ENCODE data around the gene PRRT2. TPM values are rescaled to one million over a fixed set of nuclear protein-coding genes. Genes with fewer than 3 reads are reported as not detected.

PRRT2 gene
- total RNA-seq, 1 experiment from 2014 or later = 9.7 TPM

DNA sequence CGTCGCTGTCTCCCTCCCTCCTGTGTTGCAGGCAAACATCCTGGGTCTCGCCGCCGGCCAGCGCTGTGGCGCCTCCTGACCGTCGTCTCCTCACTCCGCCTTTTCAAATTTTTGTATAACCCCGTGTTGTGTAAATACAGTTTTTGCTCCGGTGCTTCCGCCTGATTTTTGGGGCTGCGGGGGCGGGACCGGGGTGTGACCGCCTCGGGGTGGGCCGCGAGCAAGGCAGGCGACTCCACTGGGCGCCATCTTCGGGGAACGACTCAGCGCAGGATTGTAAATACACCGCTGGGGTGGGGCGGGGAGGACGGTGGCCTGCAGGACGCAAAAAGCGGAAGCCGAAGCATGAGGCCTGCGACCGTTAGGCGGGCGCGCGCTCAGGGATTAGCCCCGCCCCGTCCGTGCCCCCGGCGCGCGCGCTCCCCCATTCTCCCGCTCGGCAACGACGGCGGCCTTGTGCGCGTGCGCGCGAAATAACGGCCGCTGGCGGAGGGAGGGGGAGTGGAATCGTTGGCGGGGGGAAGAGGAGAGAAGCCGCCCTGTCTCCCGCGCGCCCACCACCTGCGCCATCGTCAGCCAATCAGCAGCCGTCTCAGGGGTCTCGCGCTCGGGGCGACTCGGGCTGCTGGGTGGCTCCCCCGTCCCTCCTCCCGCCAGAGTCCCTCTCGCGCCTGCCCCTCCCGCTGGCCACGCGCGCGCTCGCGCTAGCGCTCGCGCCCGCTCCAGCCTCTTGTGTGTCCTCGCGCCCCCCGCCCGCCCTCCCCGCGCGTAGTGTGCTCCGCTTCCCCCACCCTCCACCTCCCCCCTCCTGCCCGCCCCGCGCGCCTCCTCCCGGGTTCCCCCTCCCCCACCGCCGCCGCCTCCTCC, 6.5 kb upstream of the PRRT2 start:
- peak overlapping the region; percentile 97 for H3K27ac ChIP-seq (ENCODE audit: low read length)
- H3K27me3 ChIP-seq (ENCODE audit: control insufficient read depth, insufficient read depth, low read length) = no peaks in the 10 kb centered on the region
- POLR2A ChIA-PET = interaction anchor here (0.7 kb wide), 1 partner anchor 15 kb away, joined by 4 read pairs; no protein-coding TSS in a partner anchor
- DNase-seq (ENCODE audit: low read depth, low spot score) = no peak
- H3K4me1 ChIP-seq (ENCODE audit: control insufficient read depth, insufficient read depth, low read length) = peaks cover 28% of the 10 kb centered on the region
- CTCF ChIA-PET = no interaction called here
- no peaks in the 10 kb centered on the region for H3K9me3 ChIP-seq (ENCODE audit: control insufficient read depth, insufficient read depth, low read depth, low read length)
- peak; percentile 69 for ATAC-seq
- in situ Hi-C loops (cut with HindIII; ENCODE audit: low pct_unique_long_range_greater_than_20kb, low sequenced_read_pairs) (no loop called here), intact Hi-C loops (cut with micrococcal nuclease; ENCODE audit: unreplicated experiment) (no loop called here)
- H3K36me3 ChIP-seq (ENCODE audit: control insufficient read depth, insufficient read depth, low read length) = peaks cover 12% of the 10 kb centered on the region
- no TSS peak for BruUV-seq (replicated peaks)
- H3K4me3 ChIP-seq (ENCODE audit: low read depth in 2 of 2, low read length in 2 of 2) = peak overlapping the region; percentile 57 to 69
- TF ChIP-seq, protein P1, sequence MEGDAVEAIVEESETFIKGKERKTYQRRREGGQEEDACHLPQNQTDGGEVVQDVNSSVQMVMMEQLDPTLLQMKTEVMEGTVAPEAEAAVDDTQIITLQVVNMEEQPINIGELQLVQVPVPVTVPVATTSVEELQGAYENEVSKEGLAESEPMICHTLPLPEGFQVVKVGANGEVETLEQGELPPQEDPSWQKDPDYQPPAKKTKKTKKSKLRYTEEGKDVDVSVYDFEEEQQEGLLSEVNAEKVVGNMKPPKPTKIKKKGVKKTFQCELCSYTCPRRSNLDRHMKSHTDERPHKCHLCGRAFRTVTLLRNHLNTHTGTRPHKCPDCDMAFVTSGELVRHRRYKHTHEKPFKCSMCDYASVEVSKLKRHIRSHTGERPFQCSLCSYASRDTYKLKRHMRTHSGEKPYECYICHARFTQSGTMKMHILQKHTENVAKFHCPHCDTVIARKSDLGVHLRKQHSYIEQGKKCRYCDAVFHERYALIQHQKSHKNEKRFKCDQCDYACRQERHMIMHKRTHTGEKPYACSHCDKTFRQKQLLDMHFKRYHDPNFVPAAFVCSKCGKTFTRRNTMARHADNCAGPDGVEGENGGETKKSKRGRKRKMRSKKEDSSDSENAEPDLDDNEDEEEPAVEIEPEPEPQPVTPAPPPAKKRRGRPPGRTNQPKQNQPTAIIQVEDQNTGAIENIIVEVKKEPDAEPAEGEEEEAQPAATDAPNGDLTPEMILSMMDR (IDR thresholded peaks at IDR 0.05) = no peak
- TF ChIP-seq TCF7L2 (IDR thresholded peaks at IDR 0.05; ENCODE audit: low read depth, low read length) = no peak
- peak; percentile 92 for TF ChIP-seq POLR2AphosphoS5 (IDR thresholded peaks at IDR 0.05; ENCODE audit: low read depth, low read length)
- TF ChIP-seq, protein P2, sequence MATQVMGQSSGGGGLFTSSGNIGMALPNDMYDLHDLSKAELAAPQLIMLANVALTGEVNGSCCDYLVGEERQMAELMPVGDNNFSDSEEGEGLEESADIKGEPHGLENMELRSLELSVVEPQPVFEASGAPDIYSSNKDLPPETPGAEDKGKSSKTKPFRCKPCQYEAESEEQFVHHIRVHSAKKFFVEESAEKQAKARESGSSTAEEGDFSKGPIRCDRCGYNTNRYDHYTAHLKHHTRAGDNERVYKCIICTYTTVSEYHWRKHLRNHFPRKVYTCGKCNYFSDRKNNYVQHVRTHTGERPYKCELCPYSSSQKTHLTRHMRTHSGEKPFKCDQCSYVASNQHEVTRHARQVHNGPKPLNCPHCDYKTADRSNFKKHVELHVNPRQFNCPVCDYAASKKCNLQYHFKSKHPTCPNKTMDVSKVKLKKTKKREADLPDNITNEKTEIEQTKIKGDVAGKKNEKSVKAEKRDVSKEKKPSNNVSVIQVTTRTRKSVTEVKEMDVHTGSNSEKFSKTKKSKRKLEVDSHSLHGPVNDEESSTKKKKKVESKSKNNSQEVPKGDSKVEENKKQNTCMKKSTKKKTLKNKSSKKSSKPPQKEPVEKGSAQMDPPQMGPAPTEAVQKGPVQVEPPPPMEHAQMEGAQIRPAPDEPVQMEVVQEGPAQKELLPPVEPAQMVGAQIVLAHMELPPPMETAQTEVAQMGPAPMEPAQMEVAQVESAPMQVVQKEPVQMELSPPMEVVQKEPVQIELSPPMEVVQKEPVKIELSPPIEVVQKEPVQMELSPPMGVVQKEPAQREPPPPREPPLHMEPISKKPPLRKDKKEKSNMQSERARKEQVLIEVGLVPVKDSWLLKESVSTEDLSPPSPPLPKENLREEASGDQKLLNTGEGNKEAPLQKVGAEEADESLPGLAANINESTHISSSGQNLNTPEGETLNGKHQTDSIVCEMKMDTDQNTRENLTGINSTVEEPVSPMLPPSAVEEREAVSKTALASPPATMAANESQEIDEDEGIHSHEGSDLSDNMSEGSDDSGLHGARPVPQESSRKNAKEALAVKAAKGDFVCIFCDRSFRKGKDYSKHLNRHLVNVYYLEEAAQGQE (IDR thresholded peaks at IDR 0.05; ENCODE audit: insufficient read depth in 1 of 2, low read depth in 2 of 2, low read length in 1 of 2) = peak in 1 of 2 experiments; percentile 31; a peak in 1 of 4 replicates
- peak; percentile 95; the same call in 1 of the 2 replicates for TF ChIP-seq SIN3A (IDR thresholded peaks at IDR 0.05; ENCODE audit: borderline replicate concordance, insufficient read depth, low read depth, low read length)

DNA sequence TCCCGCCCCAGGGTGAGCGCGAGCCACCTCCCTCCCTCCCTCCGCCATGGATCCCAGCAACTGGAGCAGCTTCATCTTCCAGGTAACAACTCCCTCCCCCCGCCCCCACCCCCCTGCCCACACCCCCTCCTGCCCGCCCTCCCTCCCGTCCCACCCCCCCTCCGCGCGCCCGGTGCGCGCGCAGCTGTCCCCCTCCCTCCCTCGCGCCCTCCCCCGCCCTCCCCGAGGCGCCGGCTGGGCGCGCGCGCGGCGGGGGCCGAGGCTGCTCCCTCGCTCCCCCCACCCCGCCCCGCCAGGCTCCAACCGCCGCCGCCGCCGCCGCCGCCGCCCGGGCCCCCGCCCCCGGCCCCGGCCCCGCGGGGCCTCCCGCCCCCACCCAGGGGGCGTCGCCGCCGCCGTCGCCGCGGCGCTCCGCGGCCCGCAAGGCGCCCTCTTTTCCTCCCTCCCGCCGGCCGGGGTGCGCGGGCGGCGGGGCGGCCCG, 5.9 kb upstream of the PRRT2 start, which contains the start of gene MAZ:
Gene MAZ, plus strand, starts transcription at position 431 of the 481 bp plus-strand sequence. CDS start 173 bp downstream, outside the sequence.
- peak; percentile 5 for ATAC-seq
- POLR2A ChIA-PET = interaction anchor here (0.7 kb wide), 1 partner anchor 16 kb away, joined by 4 read pairs; no protein-coding TSS in a partner anchor
- Histone ChIP-seq H3K27ac (ENCODE audit: low read length) (peak within 1 kb of the TSS; percentile 97), H3K27me3 (ENCODE audit: control insufficient read depth, insufficient read depth, low read length) (no peaks in the 10 kb centered on the region), H3K4me3 (ENCODE audit: low read depth in 2 of 2, low read length in 2 of 2) (peak within 1 kb of the TSS; percentile 83 to 89), H3K9me3 (ENCODE audit: control insufficient read depth, insufficient read depth, low read depth, low read length) (no peaks in the 10 kb centered on the region), H3K4me1 (ENCODE audit: control insufficient read depth, insufficient read depth, low read length) (peaks cover 33% of the 10 kb centered on the region), H3K36me3 (ENCODE audit: control insufficient read depth, insufficient read depth, low read length) (peaks cover 11% of the 10 kb centered on the region)
- TF ChIP-seq, protein P2 (IDR thresholded peaks at IDR 0.05; ENCODE audit: insufficient read depth in 1 of 2, low read depth in 2 of 2, low read length in 1 of 2) = no peak
- TF ChIP-seq, protein P1 (IDR thresholded peaks at IDR 0.05) = no peak
- no peak for TF ChIP-seq TCF7L2 (IDR thresholded peaks at IDR 0.05; ENCODE audit: low read depth, low read length)
- TF ChIP-seq SIN3A (IDR thresholded peaks at IDR 0.05; ENCODE audit: borderline replicate concordance, insufficient read depth, low read depth, low read length) = no peak
- no peak for TF ChIP-seq POLR2AphosphoS5 (IDR thresholded peaks at IDR 0.05; ENCODE audit: low read depth, low read length)
- CTCF ChIA-PET = no interaction called here
- intact Hi-C loops (cut with micrococcal nuclease; ENCODE audit: unreplicated experiment) = no loop called here
- BruUV-seq (replicated peaks) = no TSS peak
- DNase-seq (ENCODE audit: low read depth, low spot score) = no peak
- in situ Hi-C loops (cut with HindIII; ENCODE audit: low pct_unique_long_range_greater_than_20kb, low sequenced_read_pairs) = no loop called here

Data from Panc1 (cell line).